ENCODE measurements around the gene RBKS.

GRCh38 chr2:27810455-27810854, 79.7 kb downstream of the RBKS start:
- TF ChIP-seq CTCF (conservative IDR thresholded peaks at IDR 0.05 in 1 of 2, IDR thresholded peaks at IDR 0.05 in 1 of 2; ENCODE audit: low read depth in 1 of 2, low read length in 2 of 2) (no peak), EZH2 (IDR thresholded peaks at IDR 0.05; ENCODE audit: low read length, missing control alignments) (no peak)
